GM18498 (cell line): Measurements from ENCODE around the gene CORO7.
"Not testable (repeated sequence)": the region's sequence is repeated elsewhere in the genome, so short reads cannot be mapped to it uniquely, and the experiment has no call there.

Source experiments
- ATAC-seq: cut with Tn5 transposase; IDR thresholded peaks from one replicate; pipeline ENCODE4 v1.9.1; 2021; ENCODE audit warnings: mild to moderate bottlenecking, moderate library complexity; ENCODE audit not compliant: unreplicated experiment

The CORO7 gene

GRCh38 chr16:4340443-4340842, 76.0 kb downstream of the CORO7 start:
- no peak for ATAC-seq

- ATAC-seq, result no peak
These were observed 76.5 kb downstream of the CORO7 start for GRCh38 chr16:4339909-4340308.

- no peak for ATAC-seq
These were observed 76.9 kb downstream of the CORO7 start for GRCh38 chr16:4339455-4339854.

- ATAC-seq, result no peak
These were observed 77.6 kb downstream of the CORO7 start for GRCh38 chr16:4338712-4339299.

GRCh38 chr16:4338125-4338582, 78.2 kb downstream of the CORO7 start:
- no peak for ATAC-seq

- ATAC-seq, result no peak
These were observed 78.8 kb downstream of the CORO7 start for GRCh38 chr16:4337540-4338088.

GRCh38 chr16:4336701-4337539, 79.5 kb downstream of the CORO7 start:
- ATAC-seq, result no peak

- ATAC-seq, result no peak
These were observed 81.5 kb downstream of the CORO7 start for GRCh38 chr16:4334724-4335495.

- ATAC-seq, result not testable (repeated sequence)
These were observed 82.7 kb downstream of the CORO7 start for GRCh38 chr16:4333714-4334113.

- no peak for ATAC-seq
These were observed 83.1 kb downstream of the CORO7 start for GRCh38 chr16:4333308-4333638.

- ATAC-seq, result no peak
These were observed 83.6 kb downstream of the CORO7 start for GRCh38 chr16:4332623-4333307.

- ATAC-seq, result no peak
These were observed 84.3 kb downstream of the CORO7 start for GRCh38 chr16:4332083-4332482.

GRCh38 chr16:4330277-4330874, 86.0 kb downstream of the CORO7 start:
- peak; percentile 54 for ATAC-seq

- ATAC-seq, result no peak
These were observed 87.3 kb downstream of the CORO7 start for GRCh38 chr16:4328782-4329775.

GRCh38 chr16:4328046-4328781, 88.2 kb downstream of the CORO7 start:
- ATAC-seq, result peak; percentile 53

GRCh38 chr16:4327386-4328045, 88.9 kb downstream of the CORO7 start:
- ATAC-seq, result peak; percentile 4

- no peak for ATAC-seq
These were observed 91.1 kb downstream of the CORO7 start for GRCh38 chr16:4325253-4325758.
